GM18858 (cell line): ENCODE results near the gene SNAPC4.

ENCODE experiments used
- ATAC-seq: cut with Tn5 transposase; IDR thresholded peaks from one replicate; pipeline ENCODE4 v1.9.1; 2021; ENCODE audit not compliant: unreplicated experiment

The SNAPC4 gene

DNA sequence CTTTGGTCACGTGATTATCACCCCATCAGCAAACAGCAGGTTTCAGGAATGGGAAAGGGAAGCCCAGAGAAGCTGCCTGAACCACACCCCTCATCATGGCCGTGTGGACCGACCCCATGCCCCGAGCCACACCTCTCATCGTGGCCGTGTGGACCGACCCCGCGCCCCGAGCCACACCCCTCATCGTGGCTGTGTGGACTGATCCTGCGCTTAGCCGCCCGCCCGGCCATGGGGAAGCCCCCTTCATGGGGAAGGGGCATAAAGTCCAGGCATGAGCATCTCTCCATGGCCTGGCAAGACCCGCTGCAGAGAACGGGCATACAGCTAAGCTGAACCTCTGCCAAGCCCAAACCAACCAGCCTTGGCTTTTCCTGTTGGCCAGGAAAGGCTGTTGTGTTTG is 6.4 kb downstream of the SNAPC4 start:
- ATAC-seq = no peak

DNA sequence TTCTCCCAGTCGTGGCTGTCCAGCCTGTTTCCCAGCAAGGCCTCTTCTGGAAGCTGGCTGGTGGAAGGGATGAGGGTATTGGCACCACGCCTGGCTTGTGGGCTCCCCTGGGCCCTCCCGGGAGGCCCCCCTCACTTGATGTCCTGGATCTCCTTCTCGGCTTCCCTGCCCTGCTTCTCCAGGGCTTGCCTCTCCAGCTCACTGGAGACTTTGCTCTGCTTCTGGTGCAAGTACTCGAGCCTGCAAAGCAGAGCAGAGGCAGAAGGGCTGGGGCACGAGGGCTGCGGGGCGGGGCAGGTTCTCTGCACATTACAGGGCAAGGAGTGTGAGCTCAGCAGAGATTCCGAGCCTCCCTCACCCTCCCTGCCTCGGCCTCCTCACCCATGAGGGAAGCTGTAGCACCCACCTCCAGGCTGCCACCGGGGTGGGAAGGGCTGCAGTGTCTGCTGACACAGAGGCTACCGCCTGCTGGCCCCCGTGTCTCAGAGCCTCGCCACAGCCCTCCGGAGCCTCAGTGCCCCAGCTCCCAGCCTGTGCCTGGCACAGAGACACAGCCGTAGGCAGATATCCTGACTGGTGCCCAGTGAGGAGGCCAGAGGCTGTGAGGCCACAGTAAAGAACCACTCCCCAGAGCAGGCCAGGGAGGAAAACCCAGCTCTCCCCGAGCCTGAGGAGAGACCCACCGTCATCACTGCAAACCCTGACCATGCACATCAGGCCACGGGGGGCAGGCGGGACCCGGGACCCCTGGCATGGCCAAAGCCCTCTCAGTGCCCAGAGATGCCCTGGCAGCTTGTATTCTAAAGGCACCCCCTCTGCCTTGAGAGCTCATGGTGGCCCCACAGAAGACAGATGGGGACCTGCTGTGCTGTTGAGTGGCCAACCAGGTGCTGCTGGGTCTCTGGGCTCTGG is 7.2 kb downstream of the SNAPC4 start:
- ATAC-seq = no peak

DNA sequence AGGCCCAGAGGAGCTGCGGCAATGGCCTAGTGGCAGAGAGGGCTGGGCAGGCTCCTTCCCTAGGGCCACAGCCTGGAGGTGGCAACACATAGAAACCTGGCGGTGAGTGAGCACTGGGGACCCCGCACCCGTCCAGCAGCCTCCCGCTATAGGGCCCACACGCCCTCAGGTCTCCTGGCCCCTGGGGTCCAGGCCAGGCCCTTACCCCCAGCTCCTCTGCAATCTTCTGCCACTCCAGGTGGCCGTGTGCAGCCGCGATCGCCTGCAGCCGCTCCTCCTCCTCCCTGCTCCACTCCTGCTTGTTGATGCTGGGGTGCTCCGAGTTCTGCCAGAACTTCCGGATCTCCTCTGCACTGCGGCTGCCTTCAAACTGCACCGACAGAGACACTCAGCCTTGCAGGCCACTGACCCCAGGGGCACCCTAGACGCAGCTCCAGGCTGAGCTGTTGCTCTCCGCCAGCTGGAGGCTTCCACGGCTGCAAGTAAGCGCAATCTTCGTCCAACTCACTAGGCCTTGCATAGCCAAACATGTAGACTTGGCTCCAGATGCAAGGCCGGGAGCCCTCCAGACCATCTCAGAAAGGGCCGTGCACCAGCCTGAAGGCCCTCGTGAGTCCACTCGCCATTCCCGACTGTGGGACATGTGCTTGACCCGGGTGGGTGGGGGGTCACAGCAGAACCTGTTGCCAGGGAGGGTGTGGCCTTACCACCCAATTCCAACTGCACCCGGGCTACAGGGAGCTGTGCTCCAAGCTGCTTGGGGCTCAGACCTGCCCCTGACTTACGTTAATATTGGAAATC is 8.0 kb downstream of the SNAPC4 start:
- ATAC-seq = no peak

DNA sequence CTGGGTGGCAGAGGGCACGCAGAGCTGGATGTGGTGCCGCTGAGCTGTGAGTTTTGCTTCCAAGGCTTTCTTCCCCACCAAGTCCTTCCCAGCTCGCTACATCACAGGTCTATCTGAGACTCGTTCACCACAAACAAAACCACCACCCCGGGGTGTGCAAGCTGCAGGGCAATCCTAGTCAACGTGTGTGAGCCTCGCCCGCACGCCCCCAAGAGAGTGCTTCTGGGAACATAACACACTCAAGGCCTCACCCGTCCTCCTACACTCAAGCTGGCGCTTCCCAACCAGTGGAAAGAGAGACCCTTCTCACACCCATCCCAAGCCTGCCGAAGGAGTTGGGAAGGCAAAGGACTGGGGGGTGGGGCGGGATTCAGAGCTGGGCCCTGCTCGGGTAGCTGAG is 10.6 kb downstream of the SNAPC4 start:
- no peak for ATAC-seq

DNA sequence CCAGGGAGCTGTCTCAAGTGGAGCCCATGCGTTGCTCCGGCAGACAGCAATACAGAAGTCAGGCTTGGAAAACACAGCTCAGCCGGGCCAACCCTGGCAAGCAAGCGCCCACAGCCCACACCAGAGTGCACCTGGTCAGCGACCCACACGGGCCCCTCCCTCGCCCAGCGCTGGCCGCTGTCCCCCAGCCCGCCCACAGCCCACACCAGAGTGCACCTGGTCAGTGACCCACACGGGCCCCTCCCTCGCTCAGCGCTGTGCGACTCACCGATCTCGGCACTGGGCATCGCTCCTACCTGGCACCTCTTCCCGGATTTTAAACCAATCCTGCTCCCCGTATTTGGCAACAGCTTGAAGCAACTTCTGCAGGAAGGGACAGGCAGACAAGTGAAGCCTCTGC is 12.8 kb downstream of the SNAPC4 start:
- no peak for ATAC-seq

DNA sequence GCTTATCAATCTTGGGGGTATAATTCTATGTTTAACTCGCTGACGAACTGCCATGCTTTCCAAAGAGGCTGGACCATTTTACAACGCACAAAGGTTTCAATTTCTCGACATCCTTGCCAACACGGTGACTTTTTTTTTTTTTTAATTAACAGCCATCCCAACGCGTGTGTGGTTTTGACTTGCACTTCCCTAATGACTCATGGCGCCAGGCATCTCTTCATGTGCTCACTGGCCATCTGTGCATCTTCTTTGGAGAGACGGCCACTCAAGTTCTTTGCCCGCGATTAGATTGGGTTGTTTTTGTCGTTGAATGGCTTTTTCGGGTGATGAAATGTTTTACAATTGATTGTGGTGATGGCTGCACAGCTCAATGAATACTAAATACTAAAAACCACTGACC is 14.0 kb downstream of the SNAPC4 start:
- no peak for ATAC-seq

DNA sequence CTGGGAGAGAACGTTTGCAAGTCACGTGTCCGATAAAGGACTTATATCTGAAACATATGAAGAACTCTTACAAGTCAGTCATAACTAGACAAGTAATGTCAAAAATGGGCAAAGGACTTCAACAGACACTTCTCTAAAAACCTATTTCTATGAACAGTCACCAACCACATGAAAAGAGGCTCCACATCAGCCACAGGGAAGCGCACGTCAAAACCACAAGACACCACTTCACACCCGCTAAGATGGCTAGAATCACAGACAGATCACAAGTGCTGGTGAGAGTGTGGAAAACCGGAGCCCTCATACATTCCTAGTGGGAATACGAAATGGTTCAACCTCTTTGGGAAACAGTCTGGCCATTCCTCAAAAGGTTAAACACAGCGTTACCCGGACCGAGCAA is 15.0 kb downstream of the SNAPC4 start:
- no peak for ATAC-seq

DNA sequence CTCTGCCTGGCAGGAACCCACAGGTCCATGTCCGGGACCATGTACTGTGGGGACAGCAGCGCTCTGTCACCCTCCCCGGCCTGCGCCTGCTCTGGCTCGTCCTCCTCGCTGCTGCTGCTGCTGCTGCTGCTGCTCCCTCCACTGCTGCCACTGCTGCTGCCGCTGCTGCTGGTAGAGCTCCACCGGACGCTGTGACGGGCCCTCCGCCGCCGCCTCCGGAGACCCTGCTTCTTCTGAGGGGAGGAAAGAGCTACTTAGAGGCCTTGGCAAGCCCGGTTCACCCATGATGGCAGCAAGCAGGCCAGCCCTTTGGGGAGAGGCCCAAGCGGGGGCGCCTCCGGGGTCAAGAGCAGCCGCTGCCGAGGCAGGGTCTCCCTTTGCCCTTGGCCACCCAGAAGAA is 16.5 kb downstream of the SNAPC4 start:
- ATAC-seq = no peak

DNA sequence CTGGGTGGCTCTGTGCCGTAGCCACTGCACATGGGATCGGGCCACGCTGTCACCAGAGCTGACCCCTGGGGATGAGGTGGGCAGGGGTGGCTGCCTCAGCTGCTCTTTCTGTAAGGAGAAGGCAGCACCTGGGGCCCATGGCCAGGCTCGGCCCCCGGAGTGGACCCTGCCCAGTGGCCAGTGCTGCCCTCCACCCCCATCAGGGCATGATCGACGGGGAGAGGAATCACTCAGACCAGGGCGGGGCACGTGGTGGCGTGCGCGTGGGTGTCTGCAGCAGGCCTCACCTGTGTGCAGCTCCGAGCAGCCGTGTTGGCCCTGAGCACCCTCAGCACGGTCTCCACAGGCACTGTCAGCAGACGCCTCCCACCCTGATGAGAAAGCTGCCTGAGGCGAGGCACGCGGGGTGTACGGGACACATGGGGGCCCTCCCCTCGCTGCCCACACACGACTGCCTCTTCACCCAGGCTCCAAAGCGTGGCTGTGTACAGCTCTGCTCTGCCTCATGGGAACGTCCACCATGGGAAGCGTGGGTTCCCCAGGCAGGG is 17.9 kb downstream of the SNAPC4 start:
- no peak for ATAC-seq

DNA sequence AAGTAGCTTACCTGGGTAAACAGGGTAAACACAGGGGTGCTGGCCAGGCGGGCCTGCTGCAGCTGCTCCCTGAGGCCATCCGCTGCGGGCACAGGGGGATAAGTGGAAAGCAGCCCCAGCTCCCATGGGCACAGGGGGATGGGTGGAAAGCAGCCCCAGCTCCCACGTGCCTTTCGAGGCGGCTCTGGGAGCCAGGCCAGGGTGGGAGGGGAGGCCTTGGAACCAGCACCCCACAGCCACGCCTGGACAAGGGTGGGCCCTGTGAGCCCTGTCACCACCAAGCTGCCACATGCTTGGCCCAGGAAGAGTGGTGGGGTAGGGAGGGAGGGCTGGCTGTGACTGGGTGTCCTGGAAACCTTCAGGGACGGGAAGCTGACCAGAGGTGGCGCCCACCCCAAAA is 18.7 kb downstream of the SNAPC4 start:
- no peak for ATAC-seq

DNA sequence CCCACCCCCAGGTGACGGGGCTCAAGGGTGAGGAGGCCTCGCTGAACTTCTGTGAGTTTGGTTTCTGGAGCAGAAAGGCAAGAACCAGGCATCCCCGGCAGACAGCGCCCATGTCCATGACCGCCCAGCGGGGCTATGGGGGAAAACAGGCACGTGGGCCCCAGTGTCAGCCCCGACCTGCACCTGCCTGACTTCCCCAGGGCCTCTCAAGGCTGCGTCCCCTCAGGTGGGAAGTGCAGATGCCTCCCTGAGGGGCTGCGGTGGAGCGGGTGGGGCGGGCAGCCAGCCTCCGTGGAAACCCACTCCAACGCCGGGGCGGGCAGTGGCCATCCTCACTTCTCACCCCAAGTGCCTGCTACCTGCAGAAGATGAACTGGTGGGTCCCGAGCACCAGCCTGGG is 19.6 kb downstream of the SNAPC4 start:
- ATAC-seq = no peak

DNA sequence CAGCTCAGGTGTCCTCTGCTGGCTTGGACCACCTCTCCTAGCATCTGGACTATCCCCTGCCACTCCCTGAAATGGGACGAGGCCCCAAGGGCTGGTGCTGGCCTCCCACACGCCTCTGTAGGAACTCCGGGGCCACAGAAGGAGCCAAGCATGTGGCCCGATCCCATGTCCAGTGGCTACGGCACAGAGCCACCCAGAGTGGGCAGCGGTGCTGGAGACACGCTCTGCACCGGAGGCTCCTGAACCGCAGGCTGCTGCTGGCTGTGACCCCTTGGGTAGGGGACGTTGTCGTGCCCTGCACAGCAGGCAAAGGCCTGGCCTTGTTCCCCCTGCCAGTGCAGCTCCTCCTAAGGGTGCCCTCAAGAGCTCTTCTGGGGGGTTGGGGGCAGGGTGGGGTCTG is 20.1 kb downstream of the SNAPC4 start:
- no peak for ATAC-seq

DNA sequence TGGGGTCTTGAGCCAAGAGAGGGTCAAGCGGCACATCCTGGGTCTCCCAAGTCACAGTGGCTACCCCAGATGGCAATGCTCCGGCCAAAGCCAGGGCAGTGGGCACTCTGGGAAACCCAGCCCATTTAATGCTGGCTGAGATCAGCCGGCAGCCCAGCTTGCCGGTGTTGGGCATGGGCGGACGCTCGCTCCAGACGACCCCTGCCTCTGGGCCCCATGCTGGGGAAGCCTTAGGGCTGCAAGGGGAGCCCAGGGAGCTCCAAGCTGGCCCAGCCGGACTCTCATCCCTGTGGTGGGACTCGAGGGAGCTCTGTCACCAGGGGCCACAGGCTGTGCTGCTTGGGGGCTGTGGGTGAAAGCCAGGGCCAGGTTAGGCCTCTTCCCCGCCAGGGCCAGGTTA is 20.6 kb downstream of the SNAPC4 start:
- no peak for ATAC-seq

DNA sequence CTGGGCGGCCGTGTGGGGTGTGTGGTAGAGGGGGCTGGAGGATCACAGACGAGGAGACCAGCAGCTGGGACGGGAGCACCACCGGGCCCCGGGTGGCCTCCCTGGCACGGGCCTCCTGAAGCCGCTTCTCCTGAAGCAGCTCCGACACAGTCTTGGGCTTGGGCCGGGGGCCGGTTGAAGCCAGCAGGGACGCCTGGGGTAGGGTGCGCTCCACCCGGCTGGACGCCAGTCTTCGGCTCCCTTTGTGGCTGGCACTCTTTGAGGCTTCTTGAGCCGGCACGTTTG is 21.0 kb downstream of the SNAPC4 start:
- no peak for ATAC-seq

DNA sequence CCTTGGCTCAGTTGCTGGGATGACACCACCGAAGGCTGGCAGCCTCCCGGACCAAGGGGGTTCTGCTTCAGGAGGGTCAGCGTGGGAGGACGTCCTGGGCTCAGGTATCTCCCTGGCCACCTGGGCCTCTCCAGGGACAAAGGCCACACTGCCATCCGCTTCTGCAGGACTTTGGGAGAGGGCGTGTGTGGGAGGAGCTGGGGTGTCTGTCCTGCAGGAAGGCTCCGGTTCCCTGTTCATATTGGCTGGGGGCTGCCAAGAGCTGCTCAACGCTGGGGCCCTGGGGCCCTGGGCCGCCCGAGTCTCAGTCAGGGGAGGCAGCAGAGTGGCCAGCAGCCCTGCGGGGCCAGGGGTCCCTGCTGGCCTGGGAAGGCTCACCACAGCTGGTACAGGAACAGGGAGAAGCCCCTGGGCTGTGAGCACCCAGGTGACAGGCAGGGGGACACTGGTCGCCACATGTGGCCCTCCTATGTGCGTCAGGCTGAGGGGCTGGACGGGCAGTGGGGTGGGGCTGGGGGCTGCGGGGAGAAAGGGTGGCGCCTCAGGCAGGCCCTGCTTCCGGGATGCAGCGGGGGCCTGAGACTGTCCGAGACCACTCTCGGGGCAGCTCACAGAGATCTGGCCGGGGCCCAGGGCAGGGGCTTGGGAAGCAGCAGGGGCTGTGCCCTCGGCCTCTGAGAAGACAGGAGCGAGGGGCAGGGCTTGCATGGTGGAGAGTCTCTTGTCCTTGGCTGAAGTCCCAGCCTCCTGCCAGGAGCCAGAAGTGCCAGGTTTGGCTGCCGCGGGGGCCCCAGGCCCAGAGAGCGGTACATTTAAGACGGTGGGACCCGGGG is 21.6 kb downstream of the SNAPC4 start:
- no peak for ATAC-seq

DNA sequence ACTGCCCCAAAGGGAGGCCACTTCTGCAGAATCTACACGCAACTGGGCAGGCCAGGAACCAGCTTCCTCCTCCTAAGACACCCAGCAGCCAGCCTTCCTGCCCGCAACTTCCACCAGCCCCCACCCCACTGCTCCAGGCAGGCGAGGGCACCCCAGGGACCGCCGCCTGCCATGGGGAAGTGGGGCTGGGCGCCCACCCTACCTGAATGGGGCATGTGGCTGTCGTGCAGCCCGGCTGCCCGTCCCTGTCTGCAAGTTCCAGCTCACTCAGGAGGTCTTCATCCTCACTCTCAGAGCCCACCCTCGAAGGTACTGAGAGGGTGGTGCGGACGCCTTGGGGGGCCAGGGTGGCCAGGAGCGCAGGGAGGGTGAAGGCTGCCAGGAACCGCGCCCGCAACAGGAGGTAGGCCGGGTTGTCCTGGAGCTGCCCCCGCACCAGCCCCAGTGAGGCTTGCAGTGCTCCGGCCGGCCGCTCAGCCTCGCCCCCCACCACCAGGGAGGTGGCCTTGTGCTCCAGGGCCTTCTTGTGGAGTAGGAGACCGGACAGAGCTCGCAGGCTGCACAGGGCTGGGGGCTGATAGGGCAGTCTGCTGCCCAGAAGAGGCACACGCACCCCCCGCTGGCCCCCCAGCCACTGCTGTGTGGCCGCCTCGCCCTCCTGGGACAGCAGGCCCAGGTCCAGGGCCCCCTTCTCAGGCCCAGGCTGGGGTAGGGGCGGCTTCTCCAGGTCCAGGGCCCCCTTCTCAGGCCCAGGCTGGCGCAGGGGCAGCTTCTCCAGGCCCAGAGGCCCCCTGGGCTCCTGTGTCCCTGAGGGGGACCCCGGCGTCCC is 22.4 kb downstream of the SNAPC4 start:
- ATAC-seq = no peak

DNA sequence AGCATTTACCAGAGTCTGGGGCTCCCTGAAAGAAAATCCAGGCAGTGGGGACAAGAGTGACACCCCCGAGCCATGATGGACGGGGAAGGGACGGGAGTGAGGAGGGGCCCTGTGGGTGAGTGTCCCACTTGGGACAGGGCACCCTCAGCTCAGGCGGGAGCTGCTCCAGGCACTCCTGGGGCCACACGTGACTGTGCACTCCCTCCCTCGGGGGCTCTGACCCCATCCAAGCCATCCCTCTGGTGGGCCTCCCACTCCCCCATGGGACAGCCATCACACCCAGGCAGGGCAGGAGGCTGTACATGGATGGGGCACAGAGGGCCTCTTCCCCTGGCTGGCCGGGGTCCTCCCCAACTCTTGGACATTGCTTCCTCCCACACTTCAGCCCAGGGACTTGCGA is 23.5 kb downstream of the SNAPC4 start:
- ATAC-seq = no peak

DNA sequence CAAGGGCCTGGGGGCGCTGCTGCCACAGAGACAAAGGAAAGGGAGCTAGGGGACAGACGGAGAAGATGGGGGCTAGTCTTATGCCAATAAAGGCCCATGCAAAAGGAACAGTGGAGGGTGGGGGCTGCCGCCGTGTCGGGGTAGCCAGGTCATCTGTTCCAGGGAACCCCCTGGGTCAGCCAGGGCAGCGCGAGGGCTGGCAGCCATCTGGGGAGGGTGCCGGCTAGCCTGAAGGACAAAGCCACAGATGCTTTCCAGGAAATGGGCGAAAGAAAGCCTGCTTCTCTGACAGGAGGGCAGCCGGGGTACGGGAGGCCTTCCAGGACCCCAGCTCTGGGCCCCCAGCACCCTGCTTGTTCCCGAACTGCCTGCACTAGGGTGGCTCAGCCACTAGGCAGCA is 24.9 kb downstream of the SNAPC4 start:
- no peak for ATAC-seq

DNA sequence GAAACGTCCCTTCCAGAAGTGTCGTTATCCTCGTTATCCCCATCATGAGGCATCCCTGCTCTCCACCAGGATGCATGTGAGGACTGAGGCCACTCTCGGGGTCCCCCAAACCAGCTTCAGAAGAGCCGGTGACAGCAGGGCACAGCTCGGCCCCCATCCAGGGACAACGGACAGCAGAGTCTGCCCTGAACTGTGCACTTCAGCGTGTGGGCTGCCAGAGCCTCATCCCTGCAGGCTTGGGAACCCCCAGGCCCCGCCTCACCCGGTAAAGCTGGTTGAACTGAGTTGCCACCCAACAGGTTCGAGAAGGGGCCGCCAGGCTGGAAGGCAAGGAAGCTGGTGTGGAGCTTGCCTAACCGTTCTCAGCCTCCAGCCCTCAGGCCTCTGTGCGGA is 25.8 kb downstream of the SNAPC4 start:
- no peak for ATAC-seq
